ENCODE data around the gene TIFAB.
A peak's percentile ranks its signal among the peaks of the same experiment; 100 is the strongest.

Gene TIFAB

DNA sequence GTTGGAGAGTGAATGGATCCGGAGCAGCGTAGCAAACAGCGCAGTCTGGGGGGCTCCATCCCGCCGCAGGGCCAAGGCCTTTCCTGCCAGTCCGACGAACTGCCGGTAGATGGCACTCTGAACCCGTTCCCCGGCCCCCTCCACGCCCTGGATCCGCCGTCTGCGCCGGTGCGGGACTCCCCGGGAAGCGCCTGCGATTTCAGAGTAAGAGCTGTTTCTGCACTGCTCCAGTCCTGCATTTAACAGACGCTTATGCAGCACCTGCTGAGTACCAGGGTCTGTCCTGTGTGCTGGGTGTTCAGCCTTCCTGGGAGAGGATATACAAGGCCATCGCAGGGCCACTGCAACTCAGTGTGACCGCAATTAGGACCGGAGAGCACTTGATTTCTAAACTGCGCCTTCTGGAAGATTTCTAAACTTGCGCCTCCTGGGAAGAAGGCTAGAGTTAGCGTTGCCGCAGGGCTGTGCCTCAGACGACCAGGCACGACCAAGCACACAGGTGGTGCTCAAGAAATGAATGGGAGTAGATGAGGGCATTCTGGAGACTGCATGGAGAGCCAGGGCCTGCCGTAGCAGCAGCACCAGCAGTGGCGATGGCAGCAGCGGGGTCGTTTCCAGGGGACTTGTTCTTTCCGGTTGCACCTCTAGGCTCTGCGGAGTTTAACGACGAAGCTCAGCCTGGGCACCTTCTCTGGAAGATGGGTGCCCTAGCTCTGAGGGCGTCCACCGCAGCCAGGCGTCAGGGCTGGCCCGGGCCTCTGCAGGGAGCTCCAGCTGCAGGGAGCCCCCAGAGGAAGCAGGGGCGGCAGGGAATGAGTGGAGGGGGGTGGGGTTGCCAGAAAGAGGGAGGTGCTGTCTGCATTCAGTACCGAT, 14.3 kb upstream of the TIFAB start (continued):
- no peak for TF ChIP-seq ZNF704 (tag by site-specific recombination; IDR thresholded peaks at IDR 0.05)
- TF ChIP-seq ZNF121 (tag by site-specific recombination; IDR thresholded peaks at IDR 0.05) = no peak
- TF ChIP-seq YY2 (tag by site-specific recombination; IDR thresholded peaks at IDR 0.05) = no peak
- no peak for TF ChIP-seq ZNF843 (tag by site-specific recombination; IDR thresholded peaks at IDR 0.05)
- TF ChIP-seq, protein P1, sequence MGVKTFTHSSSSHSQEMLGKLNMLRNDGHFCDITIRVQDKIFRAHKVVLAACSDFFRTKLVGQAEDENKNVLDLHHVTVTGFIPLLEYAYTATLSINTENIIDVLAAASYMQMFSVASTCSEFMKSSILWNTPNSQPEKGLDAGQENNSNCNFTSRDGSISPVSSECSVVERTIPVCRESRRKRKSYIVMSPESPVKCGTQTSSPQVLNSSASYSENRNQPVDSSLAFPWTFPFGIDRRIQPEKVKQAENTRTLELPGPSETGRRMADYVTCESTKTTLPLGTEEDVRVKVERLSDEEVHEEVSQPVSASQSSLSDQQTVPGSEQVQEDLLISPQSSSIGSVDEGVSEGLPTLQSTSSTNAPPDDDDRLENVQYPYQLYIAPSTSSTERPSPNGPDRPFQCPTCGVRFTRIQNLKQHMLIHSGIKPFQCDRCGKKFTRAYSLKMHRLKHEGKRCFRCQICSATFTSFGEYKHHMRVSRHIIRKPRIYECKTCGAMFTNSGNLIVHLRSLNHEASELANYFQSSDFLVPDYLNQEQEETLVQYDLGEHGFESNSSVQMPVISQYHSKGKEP (tag by site-specific recombination; IDR thresholded peaks at IDR 0.05) = no peak
- TF ChIP-seq ZBTB10 (tag by site-specific recombination; IDR thresholded peaks at IDR 0.05) = no peak
- no peak for TF ChIP-seq ZNF510 (tag by site-specific recombination; IDR thresholded peaks at IDR 0.05; ENCODE audit: insufficient replicate concordance)
- TF ChIP-seq ZFP3 (tag by site-specific recombination; IDR thresholded peaks at IDR 0.05; ENCODE audit: low read depth) = no peak
- TF ChIP-seq PRDM2 (tag by site-specific recombination; IDR thresholded peaks at IDR 0.05; ENCODE audit: borderline replicate concordance) = no peak
- no peak for TF ChIP-seq HOXD13 (CRISPR knock-in tag; IDR thresholded peaks at IDR 0.05; ENCODE audit: borderline replicate concordance)
- no peak for TF ChIP-seq RBAK (tag by site-specific recombination; IDR thresholded peaks at IDR 0.05)
- no peak for TF ChIP-seq ZNF658 (tag by site-specific recombination; IDR thresholded peaks at IDR 0.05)
- TF ChIP-seq FEZF1 (tag by site-specific recombination; IDR thresholded peaks at IDR 0.05) = no peak
- TF ChIP-seq, protein P2, sequence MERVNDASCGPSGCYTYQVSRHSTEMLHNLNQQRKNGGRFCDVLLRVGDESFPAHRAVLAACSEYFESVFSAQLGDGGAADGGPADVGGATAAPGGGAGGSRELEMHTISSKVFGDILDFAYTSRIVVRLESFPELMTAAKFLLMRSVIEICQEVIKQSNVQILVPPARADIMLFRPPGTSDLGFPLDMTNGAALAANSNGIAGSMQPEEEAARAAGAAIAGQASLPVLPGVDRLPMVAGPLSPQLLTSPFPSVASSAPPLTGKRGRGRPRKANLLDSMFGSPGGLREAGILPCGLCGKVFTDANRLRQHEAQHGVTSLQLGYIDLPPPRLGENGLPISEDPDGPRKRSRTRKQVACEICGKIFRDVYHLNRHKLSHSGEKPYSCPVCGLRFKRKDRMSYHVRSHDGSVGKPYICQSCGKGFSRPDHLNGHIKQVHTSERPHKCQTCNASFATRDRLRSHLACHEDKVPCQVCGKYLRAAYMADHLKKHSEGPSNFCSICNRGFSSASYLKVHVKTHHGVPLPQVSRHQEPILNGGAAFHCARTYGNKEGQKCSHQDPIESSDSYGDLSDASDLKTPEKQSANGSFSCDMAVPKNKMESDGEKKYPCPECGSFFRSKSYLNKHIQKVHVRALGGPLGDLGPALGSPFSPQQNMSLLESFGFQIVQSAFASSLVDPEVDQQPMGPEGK (tag by site-specific recombination; IDR thresholded peaks at IDR 0.05) = no peak
- no peak for TF ChIP-seq HOXC10 (CRISPR knock-in tag; IDR thresholded peaks at IDR 0.05)
- no peak for TF ChIP-seq ZNF394 (tag by site-specific recombination; IDR thresholded peaks at IDR 0.05; ENCODE audit: borderline replicate concordance)
- TF ChIP-seq ZNF555 (tag by site-specific recombination; conservative IDR thresholded peaks at IDR 0.05) = no peak
- TF ChIP-seq ZNF660 (tag by site-specific recombination; IDR thresholded peaks at IDR 0.05) = peak; percentile 68
- TF ChIP-seq GLIS1 (tag by site-specific recombination; IDR thresholded peaks at IDR 0.05) = peak; percentile 52; the same call in 1 of the 2 replicates
- TF ChIP-seq ZNF2 (tag by site-specific recombination; IDR thresholded peaks at IDR 0.05) = 0 out of 2 replicates have a peak, but pooled peaks have one; percentile 16
- TF ChIP-seq ZNF626 (tag by site-specific recombination; IDR thresholded peaks at IDR 0.05) = no peak
- no peak for TF ChIP-seq ZNF114 (tag by site-specific recombination; IDR thresholded peaks at IDR 0.05)
- TF ChIP-seq ZNF132 (tag by site-specific recombination; IDR thresholded peaks at IDR 0.05; ENCODE audit: borderline replicate concordance) = no peak
- no peak for TF ChIP-seq INSM2 (tag by site-specific recombination; IDR thresholded peaks at IDR 0.05)
